Osteoblast (primary cell): ENCODE data around the gene SLC38A9. TPM values are rescaled to one million over a fixed set of nuclear protein-coding genes. Genes with fewer than 3 reads are reported as not detected.

Experiments
- DNase-seq: peaks from one replicate; pipeline ENCODE4 v3.0.0; 2011; ENCODE audit warnings: low spot score, mixed read lengths; ENCODE audit not compliant: insufficient read length; ENCODE audit errors: missing footprints
- H2AFZ ChIP-seq: 2 replicates; pipeline ENCODE4 v1.6.0; 2011; ENCODE audit warnings: mild to moderate bottlenecking, low read length
- H3K27ac ChIP-seq: 2 replicates; pipeline ENCODE4 v1.5.1; 2011; ENCODE audit warnings: mild to moderate bottlenecking, low read depth, low read length, moderate library complexity
- H3K27me3 ChIP-seq: 2 replicates; pipeline ENCODE4 v1.6.0; 2012; ENCODE audit warnings: mild to moderate bottlenecking, control low read depth, inconsistent platforms, low read length, moderate library complexity; ENCODE audit not compliant: insufficient read depth
- H3K36me3 ChIP-seq: 2 replicates; pipeline ENCODE4 v1.5.1; 2011; ENCODE audit warnings: mild to moderate bottlenecking, low read length, control low read depth, moderate library complexity; ENCODE audit not compliant: insufficient read depth
- H3K4me1 ChIP-seq: 2 replicates; pipeline ENCODE4 v1.5.1; 2011; ENCODE audit warnings: mild to moderate bottlenecking, low read length, control low read depth, moderate library complexity; ENCODE audit not compliant: insufficient read depth
- H3K4me2 ChIP-seq: 2 replicates; pipeline ENCODE4 v1.6.0; 2011; ENCODE audit warnings: mild to moderate bottlenecking, low read length; ENCODE audit not compliant: insufficient read depth
- H3K4me3 ChIP-seq: fragments of 200-600 bp; sonication (generic); 3 replicates; pipeline ENCODE4 v1.5.1; 2012; ENCODE audit warnings: mild to moderate bottlenecking, low read length, inconsistent platforms; ENCODE audit not compliant: insufficient read depth
- H3K79me2 ChIP-seq: 2 replicates; pipeline ENCODE4 v1.6.0; 2012; ENCODE audit warnings: mild to moderate bottlenecking, low read length, control low read depth, inconsistent platforms; ENCODE audit not compliant: insufficient read depth
- H3K9me3 ChIP-seq: 2 replicates; pipeline ENCODE4 v1.5.1; 2011; ENCODE audit warnings: low read depth, low read length, control low read depth
- H4K20me1 ChIP-seq: 2 replicates; pipeline ENCODE4 v1.6.0; 2012; ENCODE audit warnings: mild to moderate bottlenecking, low read length, control low read depth; ENCODE audit not compliant: insufficient read depth
- CTCF ChIP-seq: IDR thresholded peaks from 2 replicates; pipeline ENCODE4 v1.5.1; 2011; ENCODE audit warnings: mild to moderate bottlenecking, low read depth, low read length, moderate library complexity; ENCODE audit errors: extremely low read depth
- total RNA-seq: library from RNA; depleted of rRNA; stranded (reverse); fragments of >200 nt; gene quantifications from 2 replicates; pipeline ENCODE4 v1.2.3, GENCODE V29; 2012

The SLC38A9 gene
- total RNA-seq, 1 donor: 42.3 TPM

GRCh38 chr5:55650386-55650785 lies 61.7 kb downstream of the SLC38A9 start:
- Histone ChIP-seq H3K36me3 (peaks cover 5% of the 10 kb centered on the region), H2AFZ (peak overlapping the region; percentile 1), H3K79me2 (no peaks in the 10 kb centered on the region), H3K27ac (no peak overlapping the region), H3K27me3 (no peaks in the 10 kb centered on the region), H3K4me2 (peak overlapping the region; percentile 17), H4K20me1 (no peaks in the 10 kb centered on the region), H3K4me1 (peaks cover 8% of the 10 kb centered on the region), H3K4me3 (no peak overlapping the region), H3K9me3 (no peaks in the 10 kb centered on the region)
- TF ChIP-seq CTCF: no peak
- DNase-seq: peak; percentile 3

GRCh38 chr5:55649963-55650362 lies 62.2 kb downstream of the SLC38A9 start:
- no peak for TF ChIP-seq CTCF
- DNase-seq: no peak
- Histone ChIP-seq H3K4me2 (peak overlapping the region; percentile 17), H2AFZ (peak overlapping the region; percentile 1), H4K20me1 (no peaks in the 10 kb centered on the region), H3K4me3 (no peak overlapping the region), H3K79me2 (no peaks in the 10 kb centered on the region), H3K27me3 (no peaks in the 10 kb centered on the region), H3K9me3 (no peaks in the 10 kb centered on the region), H3K36me3 (peaks cover 5% of the 10 kb centered on the region), H3K27ac (no peak overlapping the region), H3K4me1 (peaks cover 12% of the 10 kb centered on the region)

- no peaks in the 10 kb centered on the region for H4K20me1 ChIP-seq
- no peaks in the 10 kb centered on the region for H3K79me2 ChIP-seq
- H3K27me3 ChIP-seq: no peaks in the 10 kb centered on the region
- H3K27ac ChIP-seq: no peak overlapping the region
- TF ChIP-seq CTCF: no peak
- peaks cover 8% of the 10 kb centered on the region for H3K4me1 ChIP-seq
- no peak overlapping the region for H2AFZ ChIP-seq
- H3K4me2 ChIP-seq: no peak overlapping the region
- DNase-seq: no peak
- H3K9me3 ChIP-seq: no peaks in the 10 kb centered on the region
- H3K36me3 ChIP-seq: no peaks in the 10 kb centered on the region
- no peak overlapping the region for H3K4me3 ChIP-seq
Observed at GRCh38 chr5:55645304-55645703, 66.8 kb downstream of the SLC38A9 start.

GRCh38 chr5:55638455-55638854 lies 73.7 kb downstream of the SLC38A9 start:
- H3K27ac ChIP-seq: no peak overlapping the region
- no peaks in the 10 kb centered on the region for H4K20me1 ChIP-seq
- no peaks in the 10 kb centered on the region for H3K9me3 ChIP-seq
- no peak overlapping the region for H3K4me3 ChIP-seq
- H3K36me3 ChIP-seq: no peaks in the 10 kb centered on the region
- H3K27me3 ChIP-seq: no peaks in the 10 kb centered on the region
- no peak for TF ChIP-seq CTCF
- H2AFZ ChIP-seq: no peak overlapping the region
- peaks cover 25% of the 10 kb centered on the region for H3K4me1 ChIP-seq
- H3K79me2 ChIP-seq: no peaks in the 10 kb centered on the region
- no peak for DNase-seq
- no peak overlapping the region for H3K4me2 ChIP-seq
